GM18507 (cell line): Measurements from ENCODE around the gene NCK2.

Experiments used
- DNase-seq: peaks from one replicate; pipeline ENCODE4 v3.0.0; 2011; ENCODE audit warnings: low read depth; ENCODE audit not compliant: insufficient read length; ENCODE audit errors: extremely low spot score
- FAIRE-seq: peaks from 2 replicates; lab custom pipeline; 2011; peaks lifted over from hg19 to GRCh38; lab: Jason Lieb, UNC

Gene NCK2

DNA sequence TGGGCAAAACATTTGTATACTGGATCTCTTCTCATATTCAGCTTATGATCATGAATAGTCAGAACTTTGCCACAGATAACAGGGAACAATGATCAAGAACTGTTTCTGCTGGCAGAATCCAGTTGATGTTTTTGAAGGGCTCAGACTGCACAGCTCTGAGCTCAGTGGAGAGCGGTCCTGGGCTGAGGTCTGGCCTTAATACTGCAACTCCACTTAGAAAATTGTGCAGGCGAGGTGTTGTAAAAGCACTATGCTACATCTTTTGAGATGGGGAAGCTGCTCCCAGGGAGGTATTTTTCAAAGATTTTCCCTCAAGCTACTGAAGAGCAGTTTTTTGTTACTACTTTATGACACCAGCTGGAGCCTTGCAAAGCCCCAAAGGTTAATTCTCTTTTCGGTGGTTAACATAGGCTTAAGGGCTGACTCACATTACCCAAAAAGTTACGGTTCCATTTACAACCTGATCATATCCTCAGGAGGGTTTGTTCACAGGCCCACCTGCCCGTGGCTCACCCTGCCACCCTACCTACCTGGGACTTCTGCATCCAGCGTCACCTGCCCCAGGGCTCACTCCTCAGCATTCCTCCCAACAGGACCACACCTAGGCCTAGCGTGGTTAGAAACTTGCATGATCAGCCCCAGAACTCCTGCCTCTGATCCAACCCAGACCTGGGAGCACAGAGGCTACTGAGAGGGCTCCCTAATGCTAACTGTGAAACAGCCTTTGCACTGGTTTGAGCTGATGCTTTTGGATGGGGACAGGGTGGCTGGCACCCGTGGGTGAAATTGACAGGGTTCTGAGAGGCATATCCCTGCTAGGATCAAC lies 114.4 kb downstream of the NCK2 start:
- DNase-seq (no peak), FAIRE-seq (no peak)

DNA sequence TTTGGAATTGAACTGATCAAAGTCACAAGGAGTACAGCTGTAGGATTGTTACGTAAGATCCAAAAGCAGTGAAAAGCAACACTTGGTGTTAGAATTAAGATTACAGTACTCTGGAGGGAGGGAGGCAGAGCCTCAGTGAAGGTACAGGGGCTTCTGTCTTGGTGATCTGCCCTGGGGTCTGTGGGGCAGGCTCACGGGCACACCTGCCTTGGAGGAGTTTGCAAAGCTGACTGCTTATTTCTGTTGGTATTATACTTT lies 114.9 kb downstream of the NCK2 start:
- DNase-seq, result no peak
- FAIRE-seq, result no peak

DNA sequence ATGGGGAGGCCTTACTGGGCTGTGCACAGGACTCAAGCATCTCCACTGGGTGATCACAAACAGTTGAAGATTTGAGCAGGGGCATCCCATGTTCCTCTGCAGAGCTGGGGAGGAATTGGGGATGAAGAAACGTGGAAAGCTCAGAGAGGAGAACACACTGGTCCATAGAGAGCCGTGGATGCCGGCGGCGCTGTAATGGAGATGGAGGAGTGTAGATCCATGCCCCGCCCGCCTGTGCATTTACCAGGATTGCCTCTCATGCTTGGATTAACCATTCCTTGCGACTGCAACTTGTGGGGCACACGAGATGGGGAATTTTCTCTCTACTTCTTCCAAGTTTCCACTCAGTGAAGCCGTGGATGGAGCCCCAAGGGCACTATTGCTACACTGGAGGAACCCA lies 115.9 kb downstream of the NCK2 start:
- FAIRE-seq (no peak), DNase-seq (no peak)

DNA sequence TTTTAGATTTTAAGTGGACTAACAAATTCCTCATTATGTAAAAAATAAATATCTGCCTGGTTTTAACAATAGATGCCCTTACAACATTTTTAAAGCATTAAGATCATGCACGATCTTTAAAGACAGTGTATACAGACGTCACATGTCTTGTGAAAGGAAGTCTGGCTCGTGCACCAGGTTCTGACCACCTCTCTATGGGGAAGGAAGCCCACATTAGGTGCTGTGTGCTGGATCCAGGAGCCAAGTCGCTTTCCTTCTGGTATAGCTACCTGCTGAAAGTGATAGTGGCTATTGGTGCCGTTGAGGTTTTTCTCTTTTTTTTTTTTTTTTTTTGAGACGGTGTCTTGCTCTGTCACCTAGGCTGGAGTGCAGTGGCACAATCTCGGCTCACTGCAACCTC lies 116.5 kb downstream of the NCK2 start:
- FAIRE-seq (no peak), DNase-seq (no peak)

DNA sequence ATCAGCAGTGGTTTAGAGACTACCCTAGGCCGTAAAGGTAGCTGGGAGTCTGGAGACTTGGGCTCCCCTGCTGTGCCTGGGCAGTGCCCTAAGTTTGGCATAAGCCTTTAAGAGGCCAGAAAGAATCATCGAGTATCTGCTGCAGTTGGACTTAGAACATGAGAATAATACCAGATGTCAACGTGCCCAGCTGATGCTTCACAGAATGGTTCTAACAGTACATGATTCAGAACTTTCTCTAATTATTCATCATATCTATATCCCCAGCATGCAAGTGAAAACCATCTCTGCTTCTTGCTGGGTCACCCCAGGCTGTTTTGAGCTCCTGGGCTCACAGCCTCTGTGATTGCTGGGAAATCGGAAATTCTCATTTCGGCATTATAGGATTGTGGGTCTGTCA lies 118.1 kb downstream of the NCK2 start:
- no peak for FAIRE-seq
- DNase-seq, result no peak

DNA sequence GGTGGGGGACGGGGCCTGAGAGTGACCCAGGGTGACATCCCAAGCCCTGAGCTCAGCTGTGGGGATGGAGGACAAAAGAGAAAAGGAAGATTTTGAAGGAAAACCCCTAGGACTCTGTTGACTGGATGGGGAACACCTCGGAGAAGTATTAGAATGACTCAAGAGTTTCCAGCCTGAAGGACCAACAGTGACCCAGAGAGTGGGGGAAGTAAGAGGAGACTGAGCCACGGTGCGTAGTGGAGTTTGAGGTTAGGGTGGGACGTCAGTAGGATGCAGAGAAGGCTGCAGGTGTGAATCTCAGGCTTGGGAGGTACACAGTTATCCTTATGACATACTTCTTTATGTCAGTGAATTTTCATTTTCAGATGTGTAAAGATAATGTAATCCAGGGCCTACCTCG lies 119.5 kb downstream of the NCK2 start:
- peak; percentile 15 for FAIRE-seq

DNA sequence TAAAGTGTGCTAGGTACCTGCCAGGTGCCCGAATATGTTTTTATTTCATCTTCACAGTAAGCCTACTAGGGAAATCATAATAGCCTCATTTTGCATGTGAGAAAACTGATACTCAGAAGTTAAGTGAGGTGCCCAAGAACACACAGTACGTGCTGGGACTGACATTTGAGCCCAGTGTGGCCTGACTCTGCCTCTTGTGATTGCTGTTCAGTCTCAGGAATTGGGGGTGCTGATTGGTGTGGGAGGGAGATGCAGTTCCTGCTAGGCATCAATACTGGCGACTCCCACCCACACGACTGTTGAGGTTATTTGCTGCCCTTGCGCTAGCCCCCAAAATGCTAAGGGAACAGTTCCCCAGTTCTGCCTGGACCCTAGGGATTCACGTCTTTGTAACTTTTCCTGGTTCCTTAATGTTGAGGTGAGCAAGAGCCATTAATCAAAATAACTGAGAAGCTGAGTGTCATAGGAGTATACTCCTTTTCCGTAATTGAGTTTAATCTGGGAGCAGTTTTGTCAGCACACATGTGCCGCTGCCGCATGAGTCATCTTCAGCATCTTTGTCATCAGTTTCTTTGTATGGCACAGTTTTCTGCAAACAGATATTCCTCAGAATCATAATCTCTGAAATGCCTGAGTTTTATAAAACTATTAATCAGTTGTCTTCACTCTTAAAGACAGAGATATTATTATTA lies 120.7 kb downstream of the NCK2 start:
- FAIRE-seq, result no peak
- no peak for DNase-seq

More for the DNA sequence above, 119.5 kb downstream of the NCK2 start:
- no peak for DNase-seq

DNA sequence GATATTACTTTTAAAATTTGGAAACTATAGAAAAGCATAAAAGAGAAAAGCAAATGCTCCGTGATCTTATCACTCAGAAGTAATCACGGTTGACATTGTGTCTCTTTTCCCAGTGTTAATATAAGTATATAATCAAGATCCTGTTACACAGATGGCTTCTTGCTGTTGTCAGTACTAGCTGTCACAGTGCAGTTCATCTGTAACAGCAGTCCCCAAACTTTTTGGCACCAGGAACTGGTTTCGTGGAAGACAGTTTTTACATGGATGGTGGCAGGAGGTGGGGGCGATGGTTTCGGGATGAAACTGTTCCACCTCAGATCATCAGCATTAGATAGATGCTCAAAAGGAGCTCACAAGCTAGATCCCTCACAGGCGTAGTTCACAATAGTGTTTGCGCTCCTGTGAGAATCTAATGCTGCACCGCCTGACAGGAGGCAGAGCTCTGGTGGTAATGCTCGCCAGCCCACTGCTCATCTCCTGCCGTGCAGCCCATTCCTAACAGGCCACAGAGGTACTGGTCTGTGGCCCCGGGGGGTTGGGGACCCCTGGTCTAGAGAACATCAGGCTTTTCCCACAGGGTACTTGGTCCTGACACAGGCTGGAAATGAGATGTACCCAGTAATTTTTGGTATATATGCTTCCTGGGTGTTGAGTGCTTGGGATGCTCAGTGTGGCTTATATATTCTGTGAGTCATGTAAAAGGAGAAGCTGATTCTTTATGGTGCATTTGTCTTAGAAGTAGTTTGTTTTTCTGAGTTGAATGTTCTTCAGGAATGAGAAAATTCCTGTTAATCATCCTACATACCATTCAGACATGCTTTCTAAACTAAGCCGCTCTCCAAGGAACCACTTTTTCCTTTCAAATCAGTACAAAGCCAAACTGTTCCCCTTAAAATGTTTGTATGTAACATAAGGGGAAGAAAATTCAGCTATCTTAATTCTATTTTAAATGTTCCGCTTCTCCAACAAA lies 121.8 kb downstream of the NCK2 start:
- DNase-seq (no peak), FAIRE-seq (no peak)

DNA sequence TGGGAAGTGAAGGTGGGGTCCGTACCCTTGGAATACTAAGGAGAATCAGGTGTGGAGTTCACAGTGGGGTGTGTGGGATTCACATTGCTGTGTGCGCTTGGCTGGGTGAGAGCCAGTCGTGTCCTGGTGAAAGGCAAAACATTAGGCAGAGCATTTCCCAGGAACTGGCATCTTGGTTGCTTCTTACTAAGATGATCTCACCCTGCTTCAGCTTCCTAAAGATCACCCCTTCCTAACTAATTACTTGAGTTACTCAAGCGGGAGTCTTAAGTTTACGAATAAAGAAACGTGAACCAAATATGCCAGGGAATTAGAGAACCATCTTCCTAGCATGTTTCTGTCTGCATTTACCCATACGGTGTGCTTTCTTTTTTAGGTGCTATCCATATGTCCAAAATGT lies 122.9 kb downstream of the NCK2 start:
- no peak for DNase-seq
- no peak for FAIRE-seq

DNA sequence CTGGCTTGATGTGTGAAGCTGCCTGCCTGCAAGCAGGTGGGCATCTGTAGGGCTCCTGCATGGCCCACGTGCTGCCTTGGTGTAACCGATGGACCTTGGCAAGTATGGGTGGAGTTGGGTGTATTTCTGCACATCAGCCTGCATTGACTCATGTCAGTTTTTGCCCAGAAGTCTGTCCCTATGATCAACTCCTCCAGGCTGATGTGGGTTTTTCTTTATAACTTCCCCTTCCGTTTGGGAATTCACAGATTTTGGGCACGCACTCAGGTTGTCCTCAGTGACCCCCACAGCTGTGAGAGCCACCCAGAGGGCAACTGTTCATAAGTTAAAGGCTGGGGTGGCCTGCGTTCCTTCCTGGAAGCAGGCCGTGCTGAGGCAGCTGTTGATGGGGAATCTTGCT lies 123.3 kb downstream of the NCK2 start:
- FAIRE-seq (no peak), DNase-seq (no peak)

DNA sequence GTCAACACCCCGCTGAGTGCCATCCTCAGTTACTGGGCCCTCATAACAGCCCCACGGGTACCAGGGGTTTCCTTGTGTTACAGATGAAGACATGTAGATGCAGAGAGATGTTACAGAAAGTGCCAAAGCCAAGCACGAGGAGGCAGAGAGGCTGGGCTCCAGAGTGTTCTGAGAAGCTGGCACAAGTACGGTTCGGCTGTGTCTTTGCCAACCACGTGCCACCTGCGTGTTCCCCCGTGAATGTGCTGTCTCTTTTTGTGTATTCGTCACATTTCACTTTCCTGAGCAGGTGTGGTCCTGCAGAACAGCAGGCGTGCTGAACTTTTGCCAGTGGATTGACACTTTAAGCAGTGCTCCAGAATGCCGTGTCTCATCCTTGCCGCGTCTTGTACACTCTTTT lies 124.6 kb downstream of the NCK2 start:
- no peak for FAIRE-seq

DNA sequence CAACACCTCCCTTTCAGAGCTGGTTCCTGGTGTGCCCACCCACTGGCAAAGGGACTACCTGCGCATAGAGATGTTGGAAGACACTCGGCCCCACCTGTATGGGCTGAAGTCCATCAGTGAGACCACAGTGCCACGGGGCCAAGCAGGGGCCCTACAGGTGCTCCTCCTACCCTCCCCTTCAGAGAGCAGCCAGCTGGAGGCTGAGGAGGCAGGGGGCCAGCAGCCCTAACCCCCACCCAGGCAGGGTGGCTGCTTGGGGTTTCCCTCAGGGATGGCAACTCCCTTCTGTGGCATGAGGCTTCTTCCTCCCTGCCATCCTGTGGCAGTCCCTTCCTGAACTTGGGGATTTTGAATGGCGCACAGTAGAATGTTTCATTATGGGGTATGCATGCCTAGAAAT lies 125.3 kb downstream of the NCK2 start:
- FAIRE-seq (no peak), DNase-seq (no peak)

More for the DNA sequence above, 124.6 kb downstream of the NCK2 start:
- no peak for DNase-seq

DNA sequence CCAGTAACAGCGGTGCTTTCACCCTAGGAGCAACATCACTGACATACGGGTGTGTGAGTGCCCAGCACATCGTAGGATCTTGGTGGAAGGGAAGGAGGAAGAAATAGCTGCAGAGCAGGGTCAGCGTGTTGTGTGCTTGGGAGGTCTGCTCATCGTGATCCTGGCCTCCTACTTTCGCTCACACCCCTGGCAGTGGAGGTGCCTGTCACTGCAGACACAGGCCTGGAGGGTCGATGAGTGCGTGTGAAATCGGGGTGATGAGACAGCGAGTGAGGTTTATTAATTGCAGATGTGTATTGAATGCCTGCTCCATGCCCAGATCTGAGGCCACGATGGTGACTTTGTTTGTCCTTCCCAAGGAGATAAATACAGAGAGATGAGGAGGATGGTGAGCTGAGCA lies 126.1 kb downstream of the NCK2 start:
- FAIRE-seq (no peak), DNase-seq (no peak)

DNA sequence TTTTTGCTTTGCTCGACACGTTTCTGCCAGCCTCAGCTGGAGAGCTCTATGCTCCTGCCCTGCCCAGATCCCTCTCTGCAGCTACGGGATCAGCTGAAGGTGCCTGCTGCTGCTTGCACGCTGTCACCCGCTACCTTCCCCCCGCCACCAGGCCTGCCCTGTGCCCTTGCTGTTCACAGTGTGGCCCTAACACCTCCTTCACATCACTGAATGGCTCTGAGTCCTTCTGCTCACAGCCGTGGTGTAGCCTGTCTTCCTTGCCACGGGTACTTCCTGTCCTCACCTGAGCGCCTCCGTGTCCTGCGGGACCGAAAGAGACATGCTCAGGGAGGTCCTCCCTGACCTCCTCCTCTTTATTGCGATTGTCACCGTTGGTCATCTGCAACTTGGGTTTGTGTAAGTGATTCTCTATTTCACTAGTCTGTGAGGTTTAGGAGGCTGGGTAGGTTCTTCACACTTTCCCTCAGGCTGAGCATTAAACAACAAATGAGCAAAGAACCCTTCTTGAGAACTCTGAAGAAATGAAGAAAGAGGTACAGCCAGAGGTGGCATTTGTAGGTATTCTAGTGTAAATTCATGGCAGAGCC lies 127.5 kb downstream of the NCK2 start:
- FAIRE-seq, result peak; percentile 54
- DNase-seq, result no peak

DNA sequence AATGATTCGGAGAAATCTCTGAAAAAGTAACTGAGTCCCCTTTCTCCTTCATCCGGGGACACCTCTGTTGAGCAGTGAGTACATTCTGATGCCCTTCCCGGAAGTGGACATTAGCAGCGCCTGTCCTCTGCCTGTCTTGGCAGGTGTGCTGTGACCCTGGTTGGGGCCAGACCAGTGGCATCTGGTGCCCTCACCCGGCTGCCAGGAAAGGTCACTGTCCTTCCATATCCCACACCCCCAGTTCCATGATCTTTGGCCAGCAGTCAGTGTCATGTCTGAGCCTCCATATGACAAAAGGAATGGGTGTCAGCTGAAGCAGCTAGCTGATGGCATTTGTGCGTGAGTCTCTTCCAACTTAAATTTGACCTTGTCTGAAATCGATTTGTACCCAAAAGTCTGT lies 128.1 kb downstream of the NCK2 start:
- DNase-seq, result no peak
- FAIRE-seq, result no peak

DNA sequence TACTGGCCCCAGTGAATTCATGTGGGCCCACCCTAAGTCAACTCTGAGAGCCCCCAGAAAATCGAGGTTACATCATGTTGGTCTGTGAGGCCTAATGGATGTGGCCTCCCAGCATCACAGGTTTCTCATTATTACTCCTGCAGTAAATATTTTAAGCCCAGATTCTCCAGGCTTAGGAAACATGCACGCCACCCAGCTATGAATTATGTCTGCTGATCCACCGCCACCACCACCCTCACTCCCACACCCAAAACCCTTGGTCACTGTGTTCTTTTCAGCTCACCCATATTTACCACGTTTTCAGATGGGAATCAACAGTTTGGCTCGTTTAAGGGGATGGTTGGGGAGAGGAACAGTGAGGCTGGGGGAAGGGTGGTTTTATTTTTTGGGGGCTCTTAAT lies 128.6 kb downstream of the NCK2 start:
- DNase-seq (no peak), FAIRE-seq (no peak)

DNA sequence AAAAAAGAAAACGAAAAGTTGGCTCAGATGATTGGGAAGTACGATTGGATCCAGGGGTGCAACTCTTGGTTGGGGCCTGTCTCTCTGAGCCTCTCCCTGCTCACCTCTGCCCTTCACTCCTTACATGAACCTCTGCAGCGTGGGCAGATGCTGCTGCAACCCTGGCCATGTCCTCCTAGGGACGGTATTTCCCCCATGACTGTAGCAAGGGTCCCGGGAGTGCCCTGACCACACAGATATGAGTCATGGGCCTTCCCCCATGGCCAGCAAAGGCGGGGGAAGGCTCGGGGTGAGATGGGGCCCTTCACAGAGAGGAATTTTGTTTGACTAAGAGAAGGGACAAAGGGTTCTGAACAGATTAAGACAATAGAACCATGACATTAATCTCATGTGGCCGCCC lies 129.0 kb downstream of the NCK2 start:
- DNase-seq, result peak; percentile 67
- FAIRE-seq, result peak; percentile 91

DNA sequence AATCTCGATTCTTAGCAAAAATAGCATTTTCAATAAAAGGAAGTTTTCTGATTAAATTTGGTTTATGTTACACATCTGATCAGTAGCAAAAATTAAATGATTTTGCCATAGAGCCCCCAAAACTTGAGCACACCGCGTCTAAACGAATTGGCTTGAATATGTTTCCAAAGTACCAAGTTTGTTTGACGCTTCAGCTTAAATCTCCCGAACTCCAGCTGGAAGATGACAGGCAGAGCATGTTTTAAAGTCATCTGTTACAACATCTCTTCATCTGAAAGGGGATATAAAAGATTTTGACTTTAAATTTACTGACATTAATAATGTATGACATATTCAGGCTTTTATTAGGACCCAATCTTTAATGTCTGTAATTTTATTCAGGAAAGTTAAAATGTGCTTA lies 129.8 kb downstream of the NCK2 start:
- DNase-seq, result no peak

DNA sequence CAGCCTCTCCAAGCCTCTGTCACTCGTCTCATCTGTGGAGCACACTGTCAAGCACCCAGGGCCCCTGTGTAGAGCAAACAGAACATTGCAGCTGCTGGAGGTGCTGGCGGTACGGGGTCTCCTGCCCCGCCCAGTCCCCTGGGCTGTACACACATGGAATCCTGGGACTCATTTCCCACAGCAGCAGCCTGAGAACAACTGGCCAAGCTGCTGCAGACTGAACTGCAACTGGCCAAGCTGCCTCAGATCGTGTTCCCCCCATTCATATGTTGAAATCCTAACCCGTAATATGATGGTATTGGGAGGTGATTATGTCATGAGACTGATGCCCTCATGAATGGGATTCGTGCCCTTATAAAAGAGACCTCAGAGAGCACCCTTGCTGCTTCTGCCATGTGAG lies 130.5 kb downstream of the NCK2 start:
- no peak for FAIRE-seq

More for the DNA sequence above, 129.8 kb downstream of the NCK2 start:
- no peak for FAIRE-seq

DNA sequence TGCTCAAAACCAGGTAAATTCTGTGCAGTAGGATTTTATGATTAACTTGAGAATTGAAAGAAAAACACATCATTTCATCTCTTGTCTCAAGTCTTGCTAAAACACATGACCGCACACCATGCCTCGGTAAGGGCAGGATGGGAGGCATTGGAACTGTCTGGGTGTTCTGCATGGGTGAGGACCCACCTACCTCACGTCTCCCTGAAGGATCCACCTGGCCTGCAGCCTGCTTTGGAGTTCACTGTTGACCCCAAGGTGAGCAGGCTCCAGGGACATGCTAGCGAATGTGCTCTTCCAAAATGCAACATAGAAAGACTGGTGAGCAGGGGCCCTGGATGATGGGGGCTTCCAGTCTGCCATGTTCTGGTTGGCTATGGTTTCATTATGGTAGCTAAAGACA lies 131.5 kb downstream of the NCK2 start:
- FAIRE-seq (no peak), DNase-seq (no peak)

More for the DNA sequence above, 130.5 kb downstream of the NCK2 start:
- no peak for DNase-seq
